NCI-H524 (cell line): ENCODE results near the gene NRARP.
A peak's percentile ranks its signal among the peaks of the same experiment; 100 is the strongest.

Experiments
- DNase-seq, 2 experiments: peaks; one replicate each; lab custom pipeline; 2025; lab: John Stamatoyannopoulos, UW

The NRARP gene

DNA sequence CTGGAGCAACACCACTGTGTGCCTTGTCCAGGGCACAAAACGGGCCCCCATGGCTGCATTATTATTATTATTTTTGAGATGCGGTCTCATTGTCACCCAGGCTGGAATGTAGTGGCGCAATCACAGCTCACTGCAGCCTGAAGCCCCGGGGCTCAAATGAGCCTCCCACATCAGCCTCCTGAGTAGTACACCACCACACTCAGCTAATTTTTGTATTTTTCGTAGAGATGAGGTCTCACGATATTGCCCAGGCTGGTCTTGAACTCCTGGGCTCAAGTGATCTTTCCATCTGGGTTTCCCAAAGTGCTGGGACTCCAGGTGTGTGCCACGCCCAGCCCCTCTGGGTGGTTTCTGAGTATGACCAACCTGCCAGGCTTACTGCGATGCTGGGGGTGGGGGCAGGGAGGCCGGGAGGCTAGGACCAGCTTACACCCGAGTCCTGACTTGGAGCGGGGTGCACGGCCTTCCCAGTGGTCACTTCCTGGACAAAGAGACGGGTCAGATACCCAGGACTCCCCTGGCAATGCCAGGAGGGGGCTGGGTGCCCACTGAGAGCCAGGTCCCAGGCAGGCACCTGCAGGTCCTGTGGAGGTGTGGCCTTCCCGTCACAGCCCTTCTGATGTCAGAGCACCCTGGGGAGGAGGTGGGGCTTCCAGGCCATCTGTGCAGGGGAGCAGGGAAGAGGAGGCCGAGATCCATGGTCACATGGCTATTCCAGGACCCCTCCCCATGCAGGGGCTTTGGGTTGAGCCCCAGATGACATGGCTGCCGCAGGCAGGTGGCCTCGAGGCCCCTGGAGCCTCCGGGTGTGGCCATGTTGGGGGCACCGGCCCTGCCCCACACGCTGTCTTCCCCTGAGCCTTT lies 8.3 kb upstream of the NRARP start:
- peak; percentile 45 to 64 for DNase-seq

DNA sequence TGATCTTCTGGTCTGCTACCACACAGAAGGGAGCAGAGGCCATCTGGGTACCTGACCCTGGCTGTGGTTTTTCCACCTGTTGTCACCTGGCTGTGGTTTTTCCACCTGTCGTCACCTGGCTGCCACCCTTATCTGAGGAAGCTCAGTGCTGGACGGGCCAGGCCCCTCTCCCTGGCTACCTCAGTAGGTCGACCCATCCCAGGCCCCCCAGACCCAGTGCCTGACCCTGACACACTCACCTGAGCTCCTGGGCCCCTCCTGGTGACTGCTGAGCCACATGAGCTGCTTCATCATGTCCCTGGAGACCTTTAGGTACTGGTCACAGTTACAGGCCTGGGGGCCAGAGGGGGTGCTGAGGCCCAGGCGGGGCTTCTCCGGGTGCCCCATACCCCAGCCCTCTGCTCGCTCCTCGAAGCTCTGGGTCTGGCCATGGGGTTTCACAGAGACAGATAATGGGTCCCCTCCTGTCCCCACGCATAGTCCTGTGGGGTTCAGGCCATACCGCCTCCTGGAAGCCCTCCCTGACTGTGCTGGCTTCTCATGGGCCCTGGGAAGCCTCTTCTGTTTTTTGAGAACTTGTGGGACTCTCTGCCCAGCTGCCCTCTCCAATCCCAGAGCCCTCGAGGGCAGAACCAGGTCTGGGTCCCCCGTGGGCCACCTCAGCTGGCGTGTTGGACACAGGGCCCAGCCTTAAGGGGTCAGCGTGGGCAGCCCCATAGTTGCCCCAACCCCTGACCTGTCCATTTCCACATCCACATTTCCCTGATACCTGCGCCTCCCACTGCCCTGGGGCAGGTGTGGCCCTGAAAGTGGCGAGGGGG lies 7.5 kb upstream of the NRARP start:
- no peak for DNase-seq

DNA sequence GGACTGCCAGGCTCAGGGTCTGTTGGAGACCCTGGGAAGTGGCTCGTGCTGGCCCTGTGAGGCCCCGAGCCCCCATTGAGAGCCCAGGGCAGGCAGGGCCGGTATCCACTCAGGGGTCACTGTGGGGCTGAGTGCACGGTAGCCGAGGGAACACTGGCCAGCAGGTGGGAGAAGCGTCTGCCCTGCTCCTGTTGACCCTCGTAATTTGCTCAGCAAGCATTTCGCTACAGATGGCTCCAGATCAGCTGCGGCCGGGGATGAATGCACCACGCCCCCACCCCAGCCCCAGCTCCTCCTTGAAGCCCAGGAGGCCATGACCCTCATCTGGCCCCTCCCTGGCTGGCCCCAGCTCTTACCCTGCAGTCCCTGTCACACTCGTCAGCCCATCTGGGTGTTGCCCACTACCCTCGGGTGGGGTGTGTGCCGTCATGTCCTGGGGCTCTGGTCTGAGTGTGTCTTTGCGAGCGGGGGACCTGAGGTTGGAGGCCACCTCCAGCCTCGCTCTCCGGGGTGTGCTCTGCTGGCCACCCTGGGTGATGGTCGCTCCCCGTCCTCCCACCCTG lies 6.1 kb upstream of the NRARP start:
- peak in 1 of 2 experiments; percentile 23 for DNase-seq

DNA sequence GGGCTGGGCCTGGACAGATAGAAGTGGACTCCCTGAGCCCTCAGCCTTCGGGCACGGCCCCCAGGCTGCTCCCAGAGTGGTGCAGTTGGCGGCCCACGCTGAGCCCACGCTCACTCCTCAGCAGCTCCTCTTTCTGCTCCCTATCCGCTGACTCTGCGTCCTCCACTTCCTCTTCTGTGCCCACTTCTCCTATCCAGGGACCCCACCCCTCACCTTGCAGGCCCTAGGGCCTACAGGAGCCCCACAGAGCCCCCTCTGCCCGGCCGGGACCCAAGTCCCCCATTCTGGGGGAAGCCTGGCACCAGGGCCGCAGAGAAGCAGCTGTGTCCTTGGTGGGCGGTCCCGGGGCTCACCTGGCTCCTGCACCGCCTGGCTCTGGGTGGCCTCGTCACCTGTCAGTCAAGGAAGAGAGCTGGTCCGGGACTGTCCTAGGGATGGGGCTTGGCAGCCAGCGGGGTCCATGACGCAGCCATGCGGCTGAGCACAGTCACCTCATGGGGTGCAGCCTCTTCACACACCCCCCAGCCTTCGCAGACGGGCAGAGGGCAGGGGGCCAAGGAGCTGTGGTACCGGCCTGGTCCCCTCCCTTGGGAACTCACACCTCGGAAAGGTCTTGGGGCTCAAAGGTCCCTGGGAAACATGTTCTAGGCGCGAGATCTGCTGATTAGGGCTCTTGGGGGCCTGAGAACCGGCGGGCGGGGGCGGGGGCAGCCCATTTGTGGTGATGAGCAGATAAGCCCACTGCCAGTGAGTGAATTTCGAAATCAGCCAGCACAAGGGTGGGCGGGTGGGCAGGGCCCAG lies 5.4 kb upstream of the NRARP start:
- no peak for DNase-seq

DNA sequence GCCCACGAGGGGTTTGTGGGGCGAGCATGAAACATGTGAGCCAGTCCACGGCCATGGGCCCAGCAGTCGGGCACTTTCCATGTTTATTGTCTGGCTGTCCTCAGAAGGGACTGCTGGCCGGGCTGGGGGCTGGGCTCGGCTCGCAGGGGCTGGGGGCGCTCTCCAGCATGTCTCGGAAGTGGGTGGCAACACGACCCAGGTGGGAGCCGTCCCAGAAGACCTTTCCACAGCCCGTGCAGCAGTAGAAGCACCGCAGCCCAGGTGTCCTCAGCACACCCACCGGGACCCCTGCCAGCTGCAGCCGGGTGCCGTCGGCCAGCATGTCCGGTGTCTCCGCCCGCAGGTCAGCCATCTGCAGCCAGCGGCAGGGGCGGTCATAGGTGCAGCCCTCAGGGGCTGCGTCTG lies 4.8 kb upstream of the NRARP start:
- DNase-seq, result no peak

DNA sequence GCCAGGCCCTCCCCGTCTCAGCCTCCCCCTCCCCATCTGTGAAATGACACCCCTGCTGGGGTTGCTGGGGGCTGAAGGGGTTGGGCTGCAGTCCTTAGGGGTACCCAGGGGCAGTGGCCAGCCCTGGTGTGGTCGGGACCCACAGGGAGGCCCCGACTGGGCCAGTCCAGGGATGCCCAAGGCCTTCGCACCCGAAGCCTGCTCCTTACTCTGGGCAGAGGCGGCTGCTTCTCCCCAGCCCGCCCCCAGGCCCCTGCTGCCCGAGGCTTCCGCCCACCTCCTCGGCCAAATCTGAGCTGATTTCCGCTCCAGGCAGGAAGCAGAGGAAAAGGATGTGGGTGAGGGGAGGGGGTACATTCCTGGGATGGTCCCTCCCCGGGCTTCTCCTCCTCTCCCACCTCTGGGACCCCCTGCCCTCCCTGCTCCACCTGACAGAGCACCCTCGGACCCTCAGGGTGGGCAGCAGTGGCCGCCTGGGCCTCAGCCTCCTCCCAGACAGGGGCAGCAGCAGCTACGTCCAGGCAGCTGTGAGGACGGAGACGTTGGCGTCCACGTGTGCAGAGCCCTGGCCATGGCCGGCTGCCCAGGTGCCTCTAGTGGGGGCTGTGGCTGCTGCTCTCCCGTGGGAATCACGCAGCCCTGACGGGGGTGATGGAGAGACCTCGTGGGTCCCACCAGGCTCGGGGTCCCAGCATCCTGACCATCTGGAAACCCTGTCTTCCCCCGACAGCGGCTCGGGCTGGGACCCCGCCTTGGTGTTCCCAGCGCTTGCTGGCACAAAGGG lies 4.2 kb upstream of the NRARP start:
- no peak for DNase-seq

DNA sequence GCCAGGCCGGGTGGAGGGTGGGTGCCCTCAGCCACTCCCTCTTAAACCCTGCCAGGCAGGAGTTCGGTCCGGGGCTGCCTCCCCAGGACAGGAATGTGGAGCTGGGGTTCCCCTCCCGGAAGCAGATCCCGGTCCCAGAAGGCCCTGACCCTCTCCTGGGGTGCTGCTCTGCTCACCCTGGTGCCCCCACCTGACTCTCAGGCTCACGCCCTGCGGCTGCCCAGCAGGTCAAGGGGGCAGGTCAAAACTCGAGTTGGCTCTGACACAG lies 3.7 kb upstream of the NRARP start:
- DNase-seq, result no peak

DNA sequence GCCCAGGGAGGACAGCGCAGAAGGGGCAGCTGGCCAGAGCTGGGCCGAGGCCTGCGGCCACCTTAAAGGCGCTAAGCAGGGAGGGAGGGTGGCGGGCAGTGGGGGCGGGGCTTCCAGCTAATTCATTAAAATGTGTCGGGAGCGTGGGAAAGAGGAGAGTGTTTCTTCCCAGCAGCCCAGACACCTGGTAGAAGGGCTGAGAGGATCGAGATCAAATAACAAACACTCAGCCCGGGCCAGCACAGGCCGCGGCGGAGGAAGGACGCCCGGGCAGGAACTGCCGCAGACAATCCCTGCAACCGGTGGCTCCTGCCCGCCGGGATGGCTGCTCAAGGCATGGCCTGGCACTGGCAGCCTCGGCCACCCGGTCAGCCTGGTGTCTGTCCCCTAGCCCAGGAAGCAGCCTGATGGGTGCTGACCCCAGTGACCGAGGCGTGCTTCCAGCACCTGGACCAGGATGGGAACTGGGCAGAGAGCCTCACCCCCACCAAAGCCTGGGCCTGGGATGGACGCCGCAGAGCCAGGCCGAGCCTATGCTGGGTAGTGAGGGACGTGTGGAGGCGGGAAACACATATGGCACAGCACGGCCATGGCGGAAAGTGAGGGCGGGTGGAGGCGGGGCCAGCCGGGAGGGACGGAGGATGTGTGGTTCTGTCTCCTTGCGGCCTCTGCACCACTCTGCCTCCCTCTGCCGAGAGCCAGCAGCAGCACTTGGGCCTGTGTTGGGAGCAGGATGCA lies 3.2 kb upstream of the NRARP start:
- DNase-seq, result peak; percentile 73 to 83

DNA sequence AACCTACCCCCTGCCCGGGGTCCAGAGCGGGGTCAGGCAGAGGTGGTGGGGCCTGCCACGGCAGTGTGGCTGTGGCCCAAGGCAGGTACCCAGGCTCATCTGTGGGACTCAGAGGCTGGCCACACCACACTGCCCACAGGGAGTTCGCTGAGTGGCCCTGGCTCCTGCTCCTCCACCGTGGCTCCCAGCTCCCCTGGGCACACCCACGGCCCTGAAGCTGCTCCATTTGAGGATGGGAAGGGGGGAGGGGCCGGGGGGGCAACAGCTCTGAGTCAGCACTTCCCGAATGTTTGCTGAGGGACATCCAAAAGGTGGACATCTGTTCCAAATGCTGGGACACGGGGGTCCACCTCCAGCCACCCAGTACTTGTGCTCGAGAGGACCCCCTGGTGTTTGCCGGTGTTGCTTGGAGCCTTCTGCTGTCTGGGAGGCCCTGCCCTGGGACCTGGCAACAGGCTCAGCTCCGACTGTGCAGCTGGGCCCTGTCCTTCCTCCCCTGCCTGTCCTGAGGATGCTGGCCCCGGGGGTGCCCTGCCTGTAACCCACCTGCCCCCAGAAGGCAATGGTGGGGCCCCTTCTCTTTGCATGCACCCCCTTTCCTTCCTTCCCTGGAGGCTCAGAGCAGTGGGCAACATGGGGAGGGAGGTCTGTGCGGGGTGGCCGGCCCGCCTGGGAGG lies 2.5 kb upstream of the NRARP start:
- DNase-seq, result peak; percentile 32 to 77

DNA sequence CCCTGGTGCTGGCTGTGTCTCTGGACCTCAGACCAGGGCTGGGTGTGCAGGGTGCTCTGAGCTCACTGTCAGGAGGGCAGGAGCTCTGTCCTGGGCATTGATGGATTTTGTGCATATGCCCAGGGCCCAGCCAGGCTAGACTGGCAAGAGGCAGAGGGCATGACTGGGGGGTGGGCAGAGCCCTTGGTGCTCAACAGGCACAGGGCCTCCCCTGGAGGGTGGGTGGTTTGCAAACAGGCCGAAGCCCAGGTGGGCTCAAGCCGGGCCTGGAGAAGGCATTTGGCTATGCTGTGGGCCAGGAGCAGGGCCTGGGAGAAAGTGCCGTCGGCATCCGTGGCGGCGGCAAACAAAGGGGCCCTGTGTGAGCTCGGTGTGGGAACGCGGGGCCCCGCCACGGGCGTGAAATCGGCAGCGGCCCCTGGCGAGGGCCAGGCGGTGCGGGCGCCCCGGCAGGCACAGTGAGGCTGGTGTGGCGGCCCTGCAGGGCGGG lies 1.9 kb upstream of the NRARP start:
- no peak for DNase-seq

DNA sequence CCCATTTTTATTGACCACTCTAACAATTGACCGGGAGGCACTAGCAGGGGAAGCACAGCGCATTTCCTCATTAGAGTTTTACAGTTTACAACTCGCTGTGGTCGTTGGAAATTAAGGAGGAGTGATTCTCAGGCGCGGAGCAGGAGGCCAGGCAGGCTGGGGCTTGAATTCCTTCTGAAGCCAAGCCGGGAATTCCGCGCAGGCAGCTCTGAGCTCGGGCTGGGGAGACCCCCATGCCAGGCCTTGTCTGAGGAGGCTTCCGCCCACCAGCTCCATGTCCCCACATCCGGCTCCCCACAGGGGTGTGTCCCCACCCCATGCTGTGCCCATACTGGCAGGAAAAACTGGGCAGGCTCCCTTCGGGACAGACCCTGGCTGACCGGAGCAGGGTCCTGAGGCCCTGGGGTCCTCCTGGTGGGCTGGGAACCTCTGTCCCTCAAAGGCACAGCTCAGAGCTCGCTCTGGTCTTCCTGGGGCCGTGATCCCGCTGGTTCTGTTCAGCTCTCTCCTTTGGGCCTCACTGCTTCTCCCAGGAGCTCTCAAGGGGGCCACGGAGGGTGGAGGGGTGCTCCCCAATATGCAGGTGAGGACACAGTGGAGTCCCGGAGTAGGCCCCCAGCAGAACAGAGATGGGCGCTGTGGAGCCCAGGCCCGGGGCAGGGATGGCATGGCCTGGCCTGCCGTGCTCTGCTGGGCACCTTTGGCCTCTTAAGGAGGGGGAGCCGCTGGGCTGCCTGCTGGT lies 1.3 kb upstream of the NRARP start:
- no peak for DNase-seq

DNA sequence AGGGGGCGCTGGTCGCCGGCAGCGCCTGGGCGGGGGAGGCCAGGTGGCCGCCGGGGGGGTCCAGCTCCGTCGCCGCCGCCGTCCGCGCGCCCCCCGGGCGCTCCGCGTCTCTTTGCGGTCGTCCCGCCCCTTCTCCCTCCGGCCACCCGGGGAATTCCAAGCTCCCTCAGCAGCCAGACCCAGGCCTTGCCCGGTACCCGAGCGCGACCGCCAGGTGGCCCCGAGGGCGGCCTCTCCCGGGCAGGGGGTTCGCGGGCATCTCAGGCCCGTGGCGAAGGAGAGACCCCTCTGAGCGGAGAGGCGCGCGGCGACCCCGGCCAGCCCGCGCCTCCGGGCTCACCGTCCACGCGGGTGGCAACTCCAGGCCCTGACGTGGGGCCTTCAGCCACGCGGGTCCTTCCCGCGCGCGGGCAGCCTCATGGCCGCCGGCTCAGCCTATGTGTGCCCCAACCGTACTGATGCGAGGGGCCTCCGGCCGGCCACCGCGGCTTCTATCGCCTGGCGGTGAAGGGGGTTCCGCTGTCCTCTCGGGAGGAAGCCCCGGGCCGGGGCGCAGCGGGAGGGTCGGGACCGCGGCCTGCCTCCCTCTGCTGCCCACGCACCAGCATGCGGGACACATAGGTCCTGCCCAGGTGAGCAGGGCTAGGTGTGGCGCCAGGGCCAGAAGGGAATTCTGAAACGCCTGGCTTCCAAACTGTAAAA lies 529 bp upstream of the NRARP start:
- DNase-seq, result no peak

DNA sequence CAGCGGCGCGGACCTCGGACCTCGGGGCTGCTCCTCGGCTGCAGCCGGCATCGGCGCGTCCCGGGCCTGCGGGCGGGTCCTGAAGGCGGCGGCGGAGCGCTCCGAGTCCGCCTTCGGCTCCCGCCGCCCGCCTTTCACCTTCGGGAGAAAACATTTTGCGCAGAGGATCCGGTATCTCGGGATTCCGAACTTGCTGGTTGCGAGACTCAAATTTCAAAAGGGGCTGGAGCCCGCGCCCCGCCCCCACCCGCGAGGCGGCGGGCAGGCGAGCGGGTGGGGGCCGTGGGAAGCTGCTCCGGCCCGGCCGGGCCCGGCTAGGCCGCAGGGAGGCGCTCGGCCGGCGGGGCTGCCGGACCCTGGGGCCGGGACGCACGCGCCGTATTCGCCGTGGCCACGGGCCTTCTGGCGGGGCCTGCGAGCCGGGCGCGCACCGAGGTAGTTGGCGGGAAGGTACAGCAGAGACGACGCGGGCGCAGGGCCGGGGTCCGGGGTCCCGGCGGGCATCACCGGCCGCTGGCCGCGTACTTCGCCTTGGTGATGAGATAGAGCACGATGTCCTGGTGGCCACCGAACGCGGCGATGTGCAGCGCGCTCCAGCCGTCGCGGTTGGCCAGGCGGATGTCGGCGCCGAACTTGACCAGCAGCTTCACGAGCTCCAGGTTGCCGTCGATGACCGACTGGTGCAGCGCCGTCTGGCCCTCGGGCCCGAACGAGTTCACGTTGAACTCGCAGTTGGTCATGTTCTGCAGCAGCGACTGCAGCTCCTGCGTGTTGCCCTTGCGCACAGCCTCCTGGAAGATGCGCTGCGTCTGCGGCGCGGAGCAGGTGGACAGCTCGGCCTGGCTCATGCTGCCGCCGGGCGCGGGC lies 757 bp downstream of the NRARP start:
- peak; percentile 46 to 69 for DNase-seq

DNA sequence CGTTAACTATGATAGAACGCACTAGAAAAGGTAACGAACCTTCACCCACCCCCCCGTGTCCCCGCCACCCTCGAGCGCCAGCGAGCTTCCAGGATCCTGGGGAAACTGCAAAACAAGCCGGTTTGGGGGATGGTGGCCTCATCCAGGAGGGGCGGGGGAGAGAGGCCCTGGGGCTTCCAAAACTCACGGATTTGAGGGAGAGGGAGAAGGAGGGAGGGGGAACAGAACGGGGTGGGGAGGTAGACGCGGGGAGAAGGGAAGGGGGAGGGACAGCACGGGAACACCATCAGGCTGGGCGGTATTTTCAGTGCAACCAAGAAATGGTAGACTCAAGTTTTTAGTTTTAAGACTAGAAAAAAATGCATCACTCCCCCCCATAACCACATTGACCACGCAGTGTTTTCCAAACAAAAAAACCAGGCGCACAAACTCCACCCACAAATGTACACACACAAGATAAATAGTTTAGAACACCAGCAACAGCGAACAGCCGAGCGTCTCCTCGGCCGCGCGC lies 1.4 kb downstream of the NRARP start:
- DNase-seq, result peak in 1 of 2 experiments; percentile 44

DNA sequence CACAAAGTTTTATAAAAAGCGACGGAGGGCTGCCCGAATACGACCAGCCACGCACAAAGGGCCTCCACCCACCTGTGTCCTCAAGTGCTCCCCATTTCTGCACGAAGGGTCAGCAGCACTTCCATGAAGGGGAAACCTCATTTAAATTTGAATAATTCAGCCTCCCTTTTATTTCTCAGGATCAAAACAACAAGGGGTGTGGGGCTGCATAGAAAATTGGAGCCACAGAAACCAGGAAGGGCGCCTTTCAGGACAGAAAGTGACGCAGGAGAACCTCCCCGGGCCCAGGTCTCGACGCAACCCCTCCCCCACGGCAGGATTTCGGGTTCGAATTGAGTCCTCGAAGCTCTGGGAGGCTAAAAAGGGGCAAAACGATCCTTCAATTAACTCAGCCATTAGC lies 2.1 kb downstream of the NRARP start:
- DNase-seq, result no peak

DNA sequence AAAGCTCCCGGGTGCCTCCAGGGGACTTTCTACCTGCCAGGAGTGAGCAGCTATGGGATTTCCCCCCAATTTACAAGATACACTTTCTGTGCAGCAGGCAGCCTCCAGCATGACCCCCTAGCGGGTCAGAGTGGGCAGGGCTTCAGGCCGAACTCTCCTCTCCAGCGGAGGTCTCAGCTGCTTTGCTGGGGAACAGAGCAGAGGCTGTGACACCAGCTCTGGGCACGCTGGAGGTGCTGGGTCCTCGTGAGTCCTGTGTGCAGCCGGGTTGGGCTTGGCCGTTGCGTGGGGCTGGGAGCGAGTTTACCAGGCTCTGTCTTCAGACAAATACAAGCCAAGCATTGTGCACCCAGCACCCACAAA lies 2.9 kb downstream of the NRARP start:
- no peak for DNase-seq

DNA sequence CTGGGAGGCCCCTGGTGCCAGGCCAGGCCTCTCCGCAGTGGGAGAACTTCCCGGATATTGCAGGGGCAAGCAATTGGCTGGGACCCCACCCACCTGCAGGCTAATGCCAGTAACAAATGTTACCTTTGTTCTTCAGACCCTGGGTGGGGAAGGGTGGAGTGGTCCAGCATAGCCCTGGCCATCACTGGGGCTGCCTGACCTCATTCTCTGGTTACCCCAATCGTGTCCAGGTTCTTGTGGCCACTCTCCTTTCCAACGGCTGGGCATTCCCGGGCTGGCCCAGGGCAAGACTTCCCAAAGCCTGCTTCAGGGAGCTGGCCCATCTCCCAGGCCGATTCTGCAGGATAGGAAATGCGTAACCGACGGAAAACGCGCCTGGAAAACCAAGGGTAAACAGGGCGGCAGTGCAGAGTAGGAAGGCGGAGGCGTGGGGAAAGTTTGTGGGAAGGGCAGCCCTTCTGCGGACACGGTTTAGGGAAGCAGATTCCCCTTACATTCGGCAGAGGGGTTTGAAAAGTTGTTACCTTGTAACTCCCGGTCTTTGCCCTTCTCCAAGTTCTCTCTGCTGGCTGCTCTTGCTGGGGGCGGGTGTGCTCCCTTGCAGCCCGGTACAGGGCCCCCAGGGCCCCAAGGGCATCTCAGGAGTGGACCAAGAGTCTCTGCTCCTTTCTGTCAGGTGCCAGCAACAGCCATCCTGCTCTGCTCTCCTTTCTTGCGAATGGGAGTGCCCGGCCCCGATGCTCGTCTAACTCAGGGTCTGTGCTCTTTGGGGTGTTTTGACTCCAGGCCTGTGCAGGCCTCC lies 3.5 kb downstream of the NRARP start:
- DNase-seq, result no peak
